Keratinocyte (primary cell): ENCODE measurements around the gene CXCL8. TPM values are rescaled to one million over a fixed set of nuclear protein-coding genes. Genes with fewer than 3 reads are reported as not detected.
"Not testable (repeated sequence)": the region's sequence is repeated elsewhere in the genome, so short reads cannot be mapped to it uniquely, and the experiment has no call there.

ENCODE experiments used
- DNase-seq: peaks from one replicate; pipeline ENCODE4 v3.0.0-alpha.2; 2011; ENCODE audit warnings: low read depth, missing footprints, low spot score
- FAIRE-seq: peaks from 2 replicates; lab custom pipeline; 2011; peaks lifted over from hg19 to GRCh38; lab: Jason Lieb, UNC
- H2AFZ ChIP-seq: 2 replicates; pipeline ENCODE4 v1.6.0; 2012; ENCODE audit warnings: low read length, control low read depth, inconsistent platforms; ENCODE audit not compliant: control insufficient read depth
- H3K27ac ChIP-seq: 2 replicates; pipeline ENCODE4 v1.5.1; 2011; ENCODE audit warnings: low read length; ENCODE audit not compliant: control insufficient read depth, insufficient read depth
- H3K27me3 ChIP-seq: 3 replicates; pipeline ENCODE4 v1.6.0; 2011; ENCODE audit warnings: low read length; ENCODE audit not compliant: control insufficient read depth, insufficient read depth; ENCODE audit errors: extremely low read depth
- H3K36me3 ChIP-seq, 2 experiments: 2 replicates in 1 of 2; 3 replicates in 1 of 2; pipeline ENCODE4 v1.5.1; 2011; ENCODE audit warnings: low read length in 2 of 2, mild to moderate bottlenecking in 1 of 2; ENCODE audit not compliant: control insufficient read depth in 2 of 2, insufficient read depth in 2 of 2; ENCODE audit errors: extremely low read depth in 1 of 2
- H3K4me1 ChIP-seq: 3 replicates; pipeline ENCODE4 v1.5.1; 2011; ENCODE audit warnings: low read length; ENCODE audit not compliant: control insufficient read depth, insufficient read depth; ENCODE audit errors: extremely low read depth
- H3K4me2 ChIP-seq: 3 replicates; pipeline ENCODE4 v1.6.0; 2011; ENCODE audit warnings: low read depth, low read length; ENCODE audit not compliant: control insufficient read depth, insufficient read depth; ENCODE audit errors: extremely low read depth
- H3K4me3 ChIP-seq, 3 experiments: fragments of 200-600 bp in 1 of 3; sonication (generic) in 1 of 3; 2 replicates in 2 of 3; 3 replicates in 1 of 3; pipeline ENCODE4 v1.5.1; 2011 to 2016; ENCODE audit warnings: low read length in 3 of 3, mild to moderate bottlenecking in 3 of 3, control low read depth in 2 of 3, inconsistent platforms in 1 of 3, low read depth in 1 of 3, mixed read lengths in 1 of 3, mixed run types in 1 of 3, moderate library complexity in 1 of 3; ENCODE audit not compliant: control insufficient read depth in 2 of 3, insufficient read depth in 2 of 3; ENCODE audit errors: extremely low read depth in 1 of 3
- H3K79me2 ChIP-seq: 2 replicates; pipeline ENCODE4 v1.6.0; 2012; ENCODE audit warnings: low read length; ENCODE audit not compliant: control insufficient read depth, insufficient read depth
- H3K9ac ChIP-seq: 3 replicates; pipeline ENCODE4 v1.6.0; 2011; ENCODE audit warnings: low read length; ENCODE audit not compliant: control insufficient read depth, insufficient read depth; ENCODE audit errors: extremely low read depth
- H3K9me1 ChIP-seq: 3 replicates; pipeline ENCODE4 v1.6.0; 2011; ENCODE audit warnings: low read length; ENCODE audit not compliant: control insufficient read depth, insufficient read depth; ENCODE audit errors: extremely low read depth
- H3K9me3 ChIP-seq: 2 replicates; pipeline ENCODE4 v1.5.1; 2012; ENCODE audit warnings: low read depth, low read length; ENCODE audit not compliant: control insufficient read depth
- H4K20me1 ChIP-seq: 3 replicates; pipeline ENCODE4 v1.6.0; 2011; ENCODE audit warnings: low read length; ENCODE audit not compliant: control insufficient read depth, insufficient read depth; ENCODE audit errors: extremely low read depth
- EZH2 ChIP-seq: IDR thresholded peaks from one replicate; pipeline ENCODE4 v1.6.1; 2012; ENCODE audit warnings: inconsistent platforms, mild to moderate bottlenecking, low read length, moderate library complexity
- dilution Hi-C: fragments of 300-500 bp; cut with MboI; formaldehyde crosslinking; loops from one replicate; pipeline ENCODE4 v1.7.0; 2020; ENCODE audit warnings: low sequenced_read_pairs; ENCODE audit not compliant: extremely low pct_ligation_motif_present
- polyA plus RNA-seq, 5 experiments: library from polyadenylated mRNA; depleted of rRNA in 3 of 5; stranded (reverse) in 3 of 5; stranded (forward) in 1 of 5; unstranded in 1 of 5; fragments of >200 nt; gene quantifications; 1 replicate in 1 of 5; 2 replicates in 3 of 5; 3 replicates in 1 of 5; pipeline versions ENCODE4 v1.2.1 to v1.2.3, GENCODE V29; 2011 to 2012; ENCODE audit warnings: missing spikeins in 2 of 5, low read depth in 1 of 5, low replicate concordance in 1 of 5
- TF ChIP-seq, protein P1 (sequence below), 3 experiments: IDR thresholded peaks in 1 of 3; conservative IDR thresholded peaks in 1 of 3; optimal IDR thresholded peaks in 1 of 3; 2 replicates in 2 of 3; 3 replicates in 1 of 3; pipeline versions ENCODE3 to v1.5.1; 2011; ENCODE audit warnings: low read length in 3 of 3, mild to moderate bottlenecking in 3 of 3, moderate library complexity in 2 of 3, control low read depth in 1 of 3, inconsistent platforms in 1 of 3; ENCODE audit not compliant: insufficient read depth in 2 of 3; ENCODE audit errors: extremely low read depth in 1 of 3

The CXCL8 gene
- polyA plus RNA-seq, 1 donor (not counting 4 experiments of a cell fraction or from before 2014, with no cell fraction given) = 65.4 TPM

DNA sequence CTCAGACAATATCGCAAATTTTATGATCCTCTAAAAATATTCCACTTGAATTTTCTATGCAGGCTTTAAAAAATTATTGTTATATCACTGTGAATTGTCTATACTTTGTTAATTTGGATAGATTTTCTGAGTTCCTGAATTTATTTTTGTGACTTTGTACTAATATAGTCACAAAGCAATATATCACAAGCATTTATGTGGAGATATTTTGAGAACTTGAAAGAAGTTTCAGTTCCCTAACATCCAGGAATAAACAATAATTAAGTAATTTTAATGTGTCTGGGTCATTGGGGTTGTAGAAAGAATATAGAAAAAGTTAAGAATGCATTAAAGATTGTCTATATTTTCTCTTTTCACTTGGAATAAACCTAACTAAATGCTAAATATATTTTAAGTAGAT is 32.0 kb downstream of the CXCL8 start:
- no peak overlapping the region for H3K4me2 ChIP-seq
- FAIRE-seq = no peak
- H3K9ac ChIP-seq = no peak overlapping the region
- TF ChIP-seq EZH2 = no peak
- TF ChIP-seq, protein P1, sequence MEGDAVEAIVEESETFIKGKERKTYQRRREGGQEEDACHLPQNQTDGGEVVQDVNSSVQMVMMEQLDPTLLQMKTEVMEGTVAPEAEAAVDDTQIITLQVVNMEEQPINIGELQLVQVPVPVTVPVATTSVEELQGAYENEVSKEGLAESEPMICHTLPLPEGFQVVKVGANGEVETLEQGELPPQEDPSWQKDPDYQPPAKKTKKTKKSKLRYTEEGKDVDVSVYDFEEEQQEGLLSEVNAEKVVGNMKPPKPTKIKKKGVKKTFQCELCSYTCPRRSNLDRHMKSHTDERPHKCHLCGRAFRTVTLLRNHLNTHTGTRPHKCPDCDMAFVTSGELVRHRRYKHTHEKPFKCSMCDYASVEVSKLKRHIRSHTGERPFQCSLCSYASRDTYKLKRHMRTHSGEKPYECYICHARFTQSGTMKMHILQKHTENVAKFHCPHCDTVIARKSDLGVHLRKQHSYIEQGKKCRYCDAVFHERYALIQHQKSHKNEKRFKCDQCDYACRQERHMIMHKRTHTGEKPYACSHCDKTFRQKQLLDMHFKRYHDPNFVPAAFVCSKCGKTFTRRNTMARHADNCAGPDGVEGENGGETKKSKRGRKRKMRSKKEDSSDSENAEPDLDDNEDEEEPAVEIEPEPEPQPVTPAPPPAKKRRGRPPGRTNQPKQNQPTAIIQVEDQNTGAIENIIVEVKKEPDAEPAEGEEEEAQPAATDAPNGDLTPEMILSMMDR (optimal IDR thresholded peaks at IDR 0.05 in 1 of 3, IDR thresholded peaks at IDR 0.05 in 1 of 3, conservative IDR thresholded peaks at IDR 0.05 in 1 of 3; ENCODE audit: extremely low read depth in 1 of 3, insufficient read depth in 2 of 3, low read length in 3 of 3) = no peak
- dilution Hi-C loops = no loop called here
- DNase-seq = no peak
- no peaks in the 10 kb centered on the region for H3K27me3 ChIP-seq
- no peak overlapping the region for H3K4me3 ChIP-seq
- no peaks in the 10 kb centered on the region for H4K20me1 ChIP-seq
- no peaks in the 10 kb centered on the region for H3K79me2 ChIP-seq
- H3K36me3 ChIP-seq = no peaks in the 10 kb centered on the region
- H3K9me3 ChIP-seq = no peaks in the 10 kb centered on the region
- H3K9me1 ChIP-seq = no peaks in the 10 kb centered on the region
- no peak overlapping the region for H2AFZ ChIP-seq
- H3K27ac ChIP-seq = no peak overlapping the region
- peaks cover 6% of the 10 kb centered on the region for H3K4me1 ChIP-seq

DNA sequence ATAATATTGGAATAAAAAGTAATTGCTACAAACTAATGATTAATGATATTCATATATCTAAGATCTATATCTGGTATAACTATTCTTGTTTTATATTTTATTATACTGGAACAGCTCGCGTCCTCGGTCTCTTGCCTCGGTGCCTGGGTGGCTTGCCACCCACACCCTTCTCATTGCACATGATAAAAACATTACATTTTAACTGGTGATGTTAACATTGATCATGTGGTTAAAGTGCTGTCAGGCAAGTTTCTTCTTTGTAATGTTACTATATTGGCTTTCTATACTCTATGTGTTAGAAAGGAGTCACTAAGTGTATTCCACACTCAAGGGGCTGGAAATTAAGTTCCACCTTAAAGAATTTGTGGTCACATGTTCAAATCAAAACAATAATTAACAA is 34.0 kb downstream of the CXCL8 start:
- dilution Hi-C loops, H3K9me3 ChIP-seq, H3K4me3 ChIP-seq, H3K36me3 ChIP-seq, DNase-seq, H3K79me2 ChIP-seq, FAIRE-seq, H3K9ac ChIP-seq, H2AFZ ChIP-seq, H3K27ac ChIP-seq, H3K9me1 ChIP-seq, H4K20me1 ChIP-seq, H3K4me2 ChIP-seq, H3K4me1 ChIP-seq, H3K27me3 ChIP-seq: not testable (repeated sequence)

DNA sequence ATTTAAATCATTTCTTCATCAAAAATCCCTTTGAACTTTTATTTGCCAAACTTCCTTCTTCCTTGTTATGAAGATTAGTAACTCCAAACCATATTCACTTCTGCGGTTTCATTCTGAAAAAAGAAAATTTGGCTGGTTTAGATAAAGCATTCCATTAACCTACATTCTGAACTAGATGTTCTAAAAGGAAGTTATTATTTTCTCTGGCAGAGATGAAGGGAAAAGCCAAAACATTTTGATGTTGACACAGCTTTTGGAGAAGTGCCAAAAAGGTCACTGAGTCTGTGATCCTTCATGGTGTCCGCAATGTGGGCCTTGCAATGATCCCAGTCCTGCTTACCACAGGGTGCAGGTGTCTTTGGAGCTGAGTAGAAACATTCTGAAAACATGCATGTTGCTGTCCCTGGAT is 36.0 kb downstream of the CXCL8 start:
- Histone ChIP-seq H3K36me3 (no peaks in the 10 kb centered on the region), H3K4me1 (peaks cover 6% of the 10 kb centered on the region), H3K9ac (no peak overlapping the region), H2AFZ (no peak overlapping the region), H4K20me1 (no peaks in the 10 kb centered on the region), H3K4me2 (no peak overlapping the region), H3K9me1 (no peaks in the 10 kb centered on the region), H3K27me3 (no peaks in the 10 kb centered on the region), H3K79me2 (no peaks in the 10 kb centered on the region), H3K4me3 (no peak overlapping the region), H3K27ac (no peak overlapping the region), H3K9me3 (no peaks in the 10 kb centered on the region)
- DNase-seq (no peak), FAIRE-seq (no peak)
- dilution Hi-C loops = no loop called here
- TF ChIP-seq, protein P1 (optimal IDR thresholded peaks at IDR 0.05 in 1 of 3, IDR thresholded peaks at IDR 0.05 in 1 of 3, conservative IDR thresholded peaks at IDR 0.05 in 1 of 3; ENCODE audit: extremely low read depth in 1 of 3, insufficient read depth in 2 of 3, low read length in 3 of 3) = no peak
- TF ChIP-seq EZH2 = no peak
